Endothelial cell of hepatic sinusoid (primary cell): ENCODE results near the gene ACOXL.
"Not testable (repeated sequence)": the region's sequence is repeated elsewhere in the genome, so short reads cannot be mapped to it uniquely, and the experiment has no call there.

Source experiments
- in situ Hi-C: cut with HindIII; loops from 2 replicates; pipeline ENCODE4 v1.10.0; 2017; ENCODE audit warnings: low sequenced_read_pairs

The ACOXL gene

GRCh38 chr2:110732422-110733413 is at the start of gene ACOXL:
ACOXL (plus strand) TSS chr2:110732573; CDS start chr2:110768390, 35,817 bp downstream.
- in situ Hi-C loops, result no loop called here

- in situ Hi-C loops, result no loop called here
These were observed 49.5 kb upstream of the ACOXL start for GRCh38 chr2:110682872-110683271.

GRCh38 chr2:110687775-110688484 is 44.4 kb upstream of the ACOXL start:
- in situ Hi-C loops, result not testable (repeated sequence)

- in situ Hi-C loops, result no loop called here
These were observed 43.7 kb upstream of the ACOXL start for GRCh38 chr2:110688594-110689091.

- in situ Hi-C loops, result no loop called here
These were observed 42.0 kb upstream of the ACOXL start for GRCh38 chr2:110690083-110690965.

- in situ Hi-C loops, result no loop called here
These were observed 40.6 kb upstream of the ACOXL start for GRCh38 chr2:110691612-110692258.

- in situ Hi-C loops, result not testable (repeated sequence)
These were observed 37.1 kb upstream of the ACOXL start for GRCh38 chr2:110695146-110695898.

- in situ Hi-C loops, result not testable (repeated sequence)
These were observed 34.1 kb upstream of the ACOXL start for GRCh38 chr2:110698253-110698652.

GRCh38 chr2:110702514-110703380 is 29.6 kb upstream of the ACOXL start:
- in situ Hi-C loops, result no loop called here

GRCh38 chr2:110707386-110707965 is 24.9 kb upstream of the ACOXL start:
- in situ Hi-C loops, result no loop called here

- in situ Hi-C loops, result no loop called here
These were observed 23.9 kb upstream of the ACOXL start for GRCh38 chr2:110708455-110708854.

- in situ Hi-C loops, result no loop called here
These were observed 19.6 kb upstream of the ACOXL start for GRCh38 chr2:110712737-110713136.

- in situ Hi-C loops, result no loop called here
These were observed 18.6 kb upstream of the ACOXL start for GRCh38 chr2:110713513-110714362.

GRCh38 chr2:110714452-110715224 is 17.7 kb upstream of the ACOXL start:
- in situ Hi-C loops, result no loop called here

- in situ Hi-C loops, result no loop called here
These were observed 15.3 kb upstream of the ACOXL start for GRCh38 chr2:110716959-110717645.

- in situ Hi-C loops, result no loop called here
These were observed 14.6 kb upstream of the ACOXL start for GRCh38 chr2:110717734-110718133.
